ENCODE data around the gene NEO1. TPM values are rescaled to one million over a fixed set of nuclear protein-coding genes. Genes with fewer than 3 reads are reported as not detected.

Gene NEO1
- total RNA-seq, 5 donors from 2014 or later (not counting 1 experiment from before 2014, with no cell fraction given): 5.0 to 16.6 (median 10.2) TPM

DNA sequence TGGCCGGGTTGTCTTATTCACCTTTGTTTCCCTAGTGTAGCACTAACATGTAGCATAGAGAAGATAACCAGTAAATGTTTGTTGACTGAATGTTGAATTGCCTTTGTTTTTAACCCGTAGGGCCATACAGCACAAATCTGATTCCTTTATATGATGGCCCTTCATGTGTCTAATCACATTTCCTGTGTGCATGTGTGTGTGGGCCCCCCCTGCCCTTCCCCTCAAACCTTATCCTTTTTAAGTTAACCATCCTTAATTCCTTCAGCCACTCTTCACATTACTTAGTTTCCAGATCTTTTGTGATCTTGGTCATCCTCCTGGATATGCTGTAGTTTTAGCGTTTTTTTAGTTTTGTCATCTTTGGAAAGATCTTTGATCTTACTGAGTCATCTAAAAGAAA is 4.2 kb downstream of the NEO1 start:
- H3K4me1 Mint-ChIP-seq: peaks cover 7 to 8% (median 8%) of the 10 kb centered on the region in 3 donors
- Histone ChIP-seq H3K9me3 (no peaks in the 10 kb centered on the region), H3K4me1 (ENCODE audit: control insufficient read depth in 1 of 2, extremely low read depth in 1 of 2, insufficient read depth in 2 of 2, low read length in 2 of 2) (peaks cover 2 to 13% of the 10 kb centered on the region in 2 experiments), H3K27ac (ENCODE audit: low read length) (no peak overlapping the region), H3K27me3 (replicated peaks in 1 of 2; ENCODE audit: control insufficient read depth in 2 of 2, extremely low read depth in 1 of 2, insufficient read depth in 2 of 2, low read length in 1 of 2) (peaks cover 11 to 15% of the 10 kb centered on the region in 2 experiments), H3K4me3 (ENCODE audit: control insufficient read depth in 1 of 2, extremely low read depth in 1 of 2, low read length in 1 of 2) (no peak overlapping the region), H3K36me3 (ENCODE audit: control insufficient read depth in 2 of 2, extremely low read depth in 1 of 2, insufficient read depth in 1 of 2, low read length in 1 of 2) (no peaks in the 10 kb centered on the region)
- no peak for ATAC-seq (replicated peaks in 1 of 4)
- H3K27ac Mint-ChIP-seq: no peak overlapping the region
- WGBS (ENCODE audit: insufficient coverage): 60% methylated on average over 1 of the region's 3 CpGs
- DNase-seq: no peak
- ChIA-PET POLR2A (no interaction called here), CTCF (interaction anchor here in 1 of 2 donors (0.5 to 1.1 kb wide), 3 partner anchors 11 to 22 kb away, joined by 3 to 4 read pairs (median 3); no protein-coding TSS in a partner anchor)
- no peaks in the 10 kb centered on the region for H3K36me3 Mint-ChIP-seq
- H3K4me3 Mint-ChIP-seq: no peak overlapping the region
- H3K9me3 Mint-ChIP-seq: no peaks in the 10 kb centered on the region
- peaks cover 5 to 11% of the 10 kb centered on the region in 2 donors for H3K27me3 Mint-ChIP-seq

DNA sequence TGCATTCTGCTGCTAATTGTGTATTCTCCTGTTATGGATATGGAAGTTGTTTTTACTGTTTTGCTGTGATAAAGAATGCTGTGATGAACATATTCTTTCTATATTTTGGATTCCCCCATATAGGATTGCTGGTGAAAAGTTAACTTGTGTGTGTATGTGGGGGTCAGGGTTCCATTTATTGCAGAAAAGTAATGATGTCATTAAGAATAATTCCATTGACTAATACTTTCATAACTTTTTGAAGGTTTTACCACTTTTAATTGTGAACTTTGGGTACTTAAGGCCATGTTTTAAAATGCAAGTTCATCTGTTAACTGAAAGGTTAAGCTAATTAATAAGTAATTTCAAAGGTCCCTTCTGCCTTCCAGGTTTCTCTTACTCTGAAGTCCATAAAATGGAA is 6.2 kb downstream of the NEO1 start:
- Mint-ChIP-seq H3K4me1 (peaks cover 1 to 6% (median 2%) of the 10 kb centered on the region in 3 donors), H3K27me3 (peaks cover 8 to 15% of the 10 kb centered on the region in 2 donors), H3K4me3 (no peak overlapping the region), H3K36me3 (no peaks in the 10 kb centered on the region), H3K27ac (no peak overlapping the region), H3K9me3 (no peaks in the 10 kb centered on the region)
- no peak overlapping the region for H3K27ac ChIP-seq (ENCODE audit: low read length)
- POLR2A ChIA-PET: no interaction called here
- no peaks in the 10 kb centered on the region for H3K36me3 ChIP-seq (ENCODE audit: control insufficient read depth in 2 of 2, extremely low read depth in 1 of 2, insufficient read depth in 1 of 2, low read length in 1 of 2)
- CTCF ChIA-PET: no interaction called here
- H3K4me1 ChIP-seq (ENCODE audit: control insufficient read depth in 1 of 2, extremely low read depth in 1 of 2, insufficient read depth in 2 of 2, low read length in 2 of 2): peaks cover 0 to 2% of the 10 kb centered on the region in 2 experiments
- H3K27me3 ChIP-seq (replicated peaks in 1 of 2; ENCODE audit: control insufficient read depth in 2 of 2, extremely low read depth in 1 of 2, insufficient read depth in 2 of 2, low read length in 1 of 2): peaks cover 5 to 8% of the 10 kb centered on the region in 2 experiments
- H3K9me3 ChIP-seq: no peaks in the 10 kb centered on the region
- ATAC-seq (replicated peaks in 1 of 4): no peak
- no peak for DNase-seq
- H3K4me3 ChIP-seq (ENCODE audit: control insufficient read depth in 1 of 2, extremely low read depth in 1 of 2, low read length in 1 of 2): no peak overlapping the region

DNA sequence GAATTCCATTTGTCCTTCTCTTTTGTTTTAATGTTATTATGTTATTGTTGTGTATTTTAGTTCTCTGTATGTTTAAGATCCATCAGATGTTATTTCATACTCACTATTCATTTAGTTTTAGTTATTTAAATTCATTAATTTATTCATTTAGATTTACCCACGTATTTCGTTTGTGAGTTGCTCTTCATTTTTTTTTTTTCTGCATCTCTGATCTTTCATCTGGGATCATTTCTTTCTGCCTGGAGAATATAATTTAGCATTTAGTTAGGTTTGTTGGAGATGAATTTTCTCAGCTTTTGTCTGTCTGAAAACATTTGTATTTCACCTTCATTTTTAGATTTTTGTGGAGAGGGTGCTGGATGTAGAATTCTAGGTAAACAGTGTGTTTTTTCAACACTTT is 12.9 kb downstream of the NEO1 start:
- H3K9me3 ChIP-seq: no peaks in the 10 kb centered on the region
- H3K4me3 Mint-ChIP-seq: no peak overlapping the region
- H3K4me1 Mint-ChIP-seq: peaks cover 0 to 4% (median 0%) of the 10 kb centered on the region in 3 donors
- ATAC-seq (replicated peaks in 1 of 4) (no peak), DNase-seq (no peak)
- ChIA-PET POLR2A (no interaction called here), CTCF (interaction anchor here in 1 of 2 donors (0.6 kb wide), 1 partner anchor 17 kb away, joined by 3 read pairs; no protein-coding TSS in a partner anchor)
- H3K4me1 ChIP-seq (ENCODE audit: control insufficient read depth in 1 of 2, extremely low read depth in 1 of 2, insufficient read depth in 2 of 2, low read length in 2 of 2): no peaks in the 10 kb centered on the region
- H3K36me3 ChIP-seq (ENCODE audit: control insufficient read depth in 2 of 2, extremely low read depth in 1 of 2, insufficient read depth in 1 of 2, low read length in 1 of 2): no peaks in the 10 kb centered on the region
- WGBS (ENCODE audit: insufficient coverage): no CpG with 5 or more reads among the region's 2 CpGs
- H3K27me3 Mint-ChIP-seq: peaks cover 6 to 10% of the 10 kb centered on the region in 2 donors
- H3K9me3 Mint-ChIP-seq: no peaks in the 10 kb centered on the region
- H3K27ac Mint-ChIP-seq: no peak overlapping the region
- H3K4me3 ChIP-seq (ENCODE audit: control insufficient read depth in 1 of 2, extremely low read depth in 1 of 2, low read length in 1 of 2): no peak overlapping the region
- no peaks in the 10 kb centered on the region for H3K36me3 Mint-ChIP-seq
- peaks cover 7 to 14% of the 10 kb centered on the region in 2 experiments for H3K27me3 ChIP-seq (replicated peaks in 1 of 2; ENCODE audit: control insufficient read depth in 2 of 2, extremely low read depth in 1 of 2, insufficient read depth in 2 of 2, low read length in 1 of 2)
- no peak overlapping the region for H3K27ac ChIP-seq (ENCODE audit: low read length)

DNA sequence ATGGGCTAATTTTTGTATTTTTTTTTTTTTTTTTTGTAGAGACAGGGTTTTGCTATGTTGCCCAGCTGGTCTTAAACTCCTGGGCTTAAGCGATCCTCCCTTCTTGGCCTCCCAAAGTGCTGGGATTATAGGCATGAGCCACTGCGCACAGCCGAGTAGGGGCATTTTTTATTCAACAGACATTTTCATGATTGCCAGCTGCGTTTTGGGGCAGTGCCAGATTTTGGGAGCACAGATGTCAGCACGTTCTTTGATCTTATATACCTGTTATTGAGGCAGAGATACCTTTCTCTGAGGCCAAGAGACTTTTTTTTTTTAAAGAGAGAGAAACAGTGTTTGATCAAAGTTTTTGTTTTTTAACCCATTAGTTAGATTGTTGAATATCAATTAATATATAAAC is 16.8 kb downstream of the NEO1 start:
- CTCF ChIA-PET: interaction anchor here in 1 of 2 donors (0.5 to 0.6 kb wide), 2 partner anchors 13 to 338 kb away, joined by 3 read pairs; no protein-coding TSS in a partner anchor
- H3K27me3 Mint-ChIP-seq: peaks cover 0 to 4% of the 10 kb centered on the region in 2 donors
- DNase-seq (no peak), ATAC-seq (replicated peaks in 1 of 4) (no peak)
- no peaks in the 10 kb centered on the region for H3K4me1 Mint-ChIP-seq
- H3K4me1 ChIP-seq (ENCODE audit: control insufficient read depth in 1 of 2, extremely low read depth in 1 of 2, insufficient read depth in 2 of 2, low read length in 2 of 2): no peaks in the 10 kb centered on the region
- no peaks in the 10 kb centered on the region for H3K36me3 ChIP-seq (ENCODE audit: control insufficient read depth in 2 of 2, extremely low read depth in 1 of 2, insufficient read depth in 1 of 2, low read length in 1 of 2)
- no peaks in the 10 kb centered on the region for H3K36me3 Mint-ChIP-seq
- no peak overlapping the region for H3K27ac ChIP-seq (ENCODE audit: low read length)
- H3K27me3 ChIP-seq (replicated peaks in 1 of 2; ENCODE audit: control insufficient read depth in 2 of 2, extremely low read depth in 1 of 2, insufficient read depth in 2 of 2, low read length in 1 of 2): peaks cover 3 to 18% of the 10 kb centered on the region in 2 experiments
- H3K9me3 ChIP-seq: no peaks in the 10 kb centered on the region
- no peak overlapping the region for H3K27ac Mint-ChIP-seq
- POLR2A ChIA-PET: interaction anchor here in 1 of 2 donors (0.7 kb wide), 1 partner anchor 19 kb away, joined by 6 read pairs; no protein-coding TSS in a partner anchor
- no peaks in the 10 kb centered on the region for H3K9me3 Mint-ChIP-seq
- no peak overlapping the region for H3K4me3 Mint-ChIP-seq
- no peak overlapping the region for H3K4me3 ChIP-seq (ENCODE audit: control insufficient read depth in 1 of 2, extremely low read depth in 1 of 2, low read length in 1 of 2)
- 87% methylated on average over 3 of the region's 5 CpGs for WGBS (ENCODE audit: insufficient coverage)

DNA sequence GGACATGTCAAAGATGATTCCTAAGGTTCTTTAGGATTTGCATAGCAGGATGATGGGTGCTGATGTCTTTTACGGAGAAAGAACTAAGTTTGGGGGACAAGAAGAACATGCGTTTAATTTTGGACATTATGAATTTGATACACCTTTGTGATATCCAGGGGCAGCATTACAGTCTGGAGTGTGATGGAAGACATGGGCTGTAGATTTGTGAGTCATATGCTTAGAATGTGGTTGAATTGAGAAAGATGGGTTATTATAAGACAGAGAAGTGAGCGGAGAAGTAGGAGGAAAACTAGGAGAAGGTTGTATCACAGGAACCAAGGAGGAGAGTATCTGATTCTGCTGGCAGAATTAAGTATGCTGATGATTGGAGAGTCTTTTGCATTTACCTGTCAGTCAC is 20.6 kb downstream of the NEO1 start:
- H3K9me3 Mint-ChIP-seq: no peaks in the 10 kb centered on the region
- no peak overlapping the region for H3K4me3 Mint-ChIP-seq
- no peak for ATAC-seq (replicated peaks in 1 of 4)
- H3K4me3 ChIP-seq (ENCODE audit: control insufficient read depth in 1 of 2, extremely low read depth in 1 of 2, low read length in 1 of 2): no peak overlapping the region
- no peaks in the 10 kb centered on the region for H3K36me3 Mint-ChIP-seq
- H3K27me3 ChIP-seq (replicated peaks in 1 of 2; ENCODE audit: control insufficient read depth in 2 of 2, extremely low read depth in 1 of 2, insufficient read depth in 2 of 2, low read length in 1 of 2): peaks cover 3 to 14% of the 10 kb centered on the region in 2 experiments
- no peak overlapping the region for H3K27ac ChIP-seq (ENCODE audit: low read length)
- no peaks in the 10 kb centered on the region for H3K4me1 ChIP-seq (ENCODE audit: control insufficient read depth in 1 of 2, extremely low read depth in 1 of 2, insufficient read depth in 2 of 2, low read length in 2 of 2)
- H3K27me3 Mint-ChIP-seq: peaks cover 0 to 6% of the 10 kb centered on the region in 2 donors
- WGBS (ENCODE audit: insufficient coverage): 96% methylated on average over 3 of the region's 3 CpGs
- ChIA-PET POLR2A (no interaction called here), CTCF (no interaction called here)
- H3K9me3 ChIP-seq: no peaks in the 10 kb centered on the region
- H3K27ac Mint-ChIP-seq: no peak overlapping the region
- H3K36me3 ChIP-seq (ENCODE audit: control insufficient read depth in 2 of 2, extremely low read depth in 1 of 2, insufficient read depth in 1 of 2, low read length in 1 of 2): no peaks in the 10 kb centered on the region
- DNase-seq: no peak
- no peaks in the 10 kb centered on the region for H3K4me1 Mint-ChIP-seq

DNA sequence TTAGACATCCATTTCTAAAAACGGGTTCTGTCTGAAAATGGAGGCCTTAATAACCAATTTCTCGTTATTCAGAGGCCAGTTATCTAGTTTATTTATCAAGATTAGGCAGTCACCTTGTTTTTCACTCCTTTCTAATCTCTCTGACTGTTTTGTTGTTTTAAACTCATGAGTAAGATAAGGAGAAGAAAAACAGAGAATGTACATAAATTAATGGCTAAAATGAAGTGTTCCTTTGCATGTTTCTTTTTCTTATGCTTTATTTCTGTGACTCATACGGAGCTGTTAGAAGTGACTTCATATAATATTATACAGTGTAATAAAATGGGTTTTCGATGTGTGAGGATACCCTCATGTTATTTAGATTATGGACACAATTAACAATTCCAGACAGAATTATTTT is 22.0 kb downstream of the NEO1 start:
- Histone ChIP-seq H3K27ac (ENCODE audit: low read length) (no peak overlapping the region), H3K4me1 (ENCODE audit: control insufficient read depth in 1 of 2, extremely low read depth in 1 of 2, insufficient read depth in 2 of 2, low read length in 2 of 2) (no peaks in the 10 kb centered on the region), H3K36me3 (ENCODE audit: control insufficient read depth in 2 of 2, extremely low read depth in 1 of 2, insufficient read depth in 1 of 2, low read length in 1 of 2) (no peaks in the 10 kb centered on the region), H3K9me3 (no peaks in the 10 kb centered on the region), H3K27me3 (replicated peaks in 1 of 2; ENCODE audit: control insufficient read depth in 2 of 2, extremely low read depth in 1 of 2, insufficient read depth in 2 of 2, low read length in 1 of 2) (peaks cover 0 to 13% of the 10 kb centered on the region in 2 experiments), H3K4me3 (ENCODE audit: control insufficient read depth in 1 of 2, extremely low read depth in 1 of 2, low read length in 1 of 2) (no peak overlapping the region)
- ATAC-seq (replicated peaks in 1 of 4) (no peak), DNase-seq (no peak)
- Mint-ChIP-seq H3K27ac (no peak overlapping the region), H3K9me3 (no peaks in the 10 kb centered on the region), H3K4me1 (no peaks in the 10 kb centered on the region), H3K4me3 (no peak overlapping the region), H3K27me3 (peaks cover 0 to 6% of the 10 kb centered on the region in 2 donors), H3K36me3 (no peaks in the 10 kb centered on the region)
- no CpG with 5 or more reads among the region's 4 CpGs for WGBS (ENCODE audit: insufficient coverage)
- ChIA-PET POLR2A (no interaction called here), CTCF (no interaction called here)
